Fibroblast of lung (primary cell): ENCODE measurements around the gene OR10G3.
"Not testable (repeated sequence)": the region's sequence is repeated elsewhere in the genome, so short reads cannot be mapped to it uniquely, and the experiment has no call there.

Experiments
- CTCF ChIP-seq, 2 donors: IDR thresholded peaks in 1 of 2; conservative IDR thresholded peaks in 1 of 2; 1 replicate in 1 of 2; 2 replicates in 1 of 2; pipeline ENCODE4 v1.5.1; 2011 to 2012; ENCODE audit warnings: low read length in 2 of 2, control low read depth in 1 of 2, inconsistent platforms in 1 of 2, low read depth in 1 of 2, mild to moderate bottlenecking in 1 of 2
- EZH2 ChIP-seq: IDR thresholded peaks from 2 replicates; pipeline ENCODE4 v1.5.1; 2012; ENCODE audit warnings: low read length, control low read depth, mild to moderate bottlenecking; ENCODE audit errors: missing control alignments

GRCh38 chr14:21602181-21602580, 22.3 kb upstream of the OR10G3 start:
- TF ChIP-seq EZH2; CTCF (conservative IDR thresholded peaks at IDR 0.05 in 1 of 2, IDR thresholded peaks at IDR 0.05 in 1 of 2; ENCODE audit: low read depth in 1 of 2, low read length in 2 of 2): not testable (repeated sequence)
